Ishikawa (cell line): ENCODE data around the gene CCDC106.

Experiments used
- CEBPB ChIP-seq: IDR thresholded peaks from 2 replicates; pipeline ENCODE4 v1.6.1; 2012
- CREB1 ChIP-seq: IDR thresholded peaks from 2 replicates; pipeline ENCODE4 v1.6.1; 2012; ENCODE audit warnings: low read depth
- EGR1 ChIP-seq: IDR thresholded peaks from 2 replicates; pipeline ENCODE4 v1.6.1; 2012
- EP300 ChIP-seq: IDR thresholded peaks from 2 replicates; pipeline ENCODE4 v1.6.1; 2012; ENCODE audit warnings: borderline replicate concordance
- FOXM1 ChIP-seq: IDR thresholded peaks from 2 replicates; pipeline ENCODE4 v1.6.1; 2012; ENCODE audit warnings: low read depth, borderline replicate concordance
- MAX ChIP-seq: IDR thresholded peaks from 2 replicates; pipeline ENCODE4 v1.6.1; 2012
- NFIC ChIP-seq: IDR thresholded peaks from 2 replicates; pipeline ENCODE4 v1.6.1; 2012
- RAD21 ChIP-seq: IDR thresholded peaks from 2 replicates; pipeline ENCODE4 v1.6.1; 2012; ENCODE audit warnings: low read depth
- REST ChIP-seq: IDR thresholded peaks from 2 replicates; pipeline ENCODE4 v1.6.1; 2012; ENCODE audit warnings: low read depth, mild to moderate bottlenecking
- TAF1 ChIP-seq: IDR thresholded peaks from 2 replicates; pipeline ENCODE4 v1.6.1; 2012; ENCODE audit warnings: low read depth, mild to moderate bottlenecking
- TCF12 ChIP-seq: IDR thresholded peaks from 2 replicates; pipeline ENCODE4 v1.6.1; 2012; ENCODE audit warnings: low read depth
- TEAD4 ChIP-seq: IDR thresholded peaks from 2 replicates; pipeline ENCODE4 v1.6.1; 2012
- USF1 ChIP-seq: IDR thresholded peaks from 2 replicates; pipeline ENCODE4 v1.6.1; 2012
- YY1 ChIP-seq: IDR thresholded peaks from 2 replicates; pipeline ENCODE4 v1.6.1; 2012; ENCODE audit warnings: low read depth
- ZBTB7A ChIP-seq: IDR thresholded peaks from 2 replicates; pipeline ENCODE4 v1.6.1; 2012; ENCODE audit warnings: low read depth

Gene CCDC106

GRCh38 chr19:55613930-55614710, 33.9 kb upstream of the CCDC106 start:
- TF ChIP-seq EP300 (no peak), TAF1 (no peak), TCF12 (no peak), RAD21 (no peak), CREB1 (no peak), TEAD4 (no peak)

- no peak for TF ChIP-seq ZBTB7A
- TF ChIP-seq EGR1: no peak
Observed at GRCh38 chr19:55614711-55615542, 33.1 kb upstream of the CCDC106 start.

GRCh38 chr19:55615543-55616394, 32.2 kb upstream of the CCDC106 start:
- no peak for TF ChIP-seq TEAD4

GRCh38 chr19:55616395-55616875, 31.6 kb upstream of the CCDC106 start:
- no peak for TF ChIP-seq FOXM1

GRCh38 chr19:55617426-55617825, 30.6 kb upstream of the CCDC106 start:
- TF ChIP-seq TEAD4 (no peak), FOXM1 (no peak), NFIC (no peak), TCF12 (no peak), YY1 (no peak), TAF1 (no peak), EP300 (no peak), USF1 (no peak), REST (no peak), ZBTB7A (no peak), CREB1 (no peak), EGR1 (no peak), MAX (no peak), CEBPB (no peak), RAD21 (no peak)

- no peak for TF ChIP-seq YY1
- TF ChIP-seq MAX: no peak
- TF ChIP-seq TEAD4: no peak
- no peak for TF ChIP-seq TAF1
- no peak for TF ChIP-seq NFIC
- TF ChIP-seq EGR1: no peak
- TF ChIP-seq CREB1: no peak
- no peak for TF ChIP-seq RAD21
- no peak for TF ChIP-seq ZBTB7A
- TF ChIP-seq TCF12: no peak
Observed at GRCh38 chr19:55618426-55618825, 29.6 kb upstream of the CCDC106 start.

- TF ChIP-seq EGR1 (no peak), EP300 (no peak), USF1 (no peak), TCF12 (no peak), CREB1 (no peak), RAD21 (no peak), MAX (no peak), CEBPB (no peak), TAF1 (no peak), TEAD4 (no peak), YY1 (no peak), NFIC (no peak), REST (no peak), FOXM1 (no peak), ZBTB7A (no peak)
Observed at GRCh38 chr19:55619286-55619685, 28.7 kb upstream of the CCDC106 start.
